Stimulated activated CD4-positive, alpha-beta T cell treated with anti-CD3 and anti-CD28 coated beads, Interleukin-1b, Interleukin-23, amount 100 ng/mL, for 48 hours (primary cell): ENCODE results near the gene ZNF408.
"Not testable (repeated sequence)": the region's sequence is repeated elsewhere in the genome, so short reads cannot be mapped to it uniquely, and the experiment has no call there.

Experiments
- DNase-seq: peaks from one replicate; pipeline ENCODE4 v3.0.0-alpha.2; 2020

ZNF408 gene

DNA sequence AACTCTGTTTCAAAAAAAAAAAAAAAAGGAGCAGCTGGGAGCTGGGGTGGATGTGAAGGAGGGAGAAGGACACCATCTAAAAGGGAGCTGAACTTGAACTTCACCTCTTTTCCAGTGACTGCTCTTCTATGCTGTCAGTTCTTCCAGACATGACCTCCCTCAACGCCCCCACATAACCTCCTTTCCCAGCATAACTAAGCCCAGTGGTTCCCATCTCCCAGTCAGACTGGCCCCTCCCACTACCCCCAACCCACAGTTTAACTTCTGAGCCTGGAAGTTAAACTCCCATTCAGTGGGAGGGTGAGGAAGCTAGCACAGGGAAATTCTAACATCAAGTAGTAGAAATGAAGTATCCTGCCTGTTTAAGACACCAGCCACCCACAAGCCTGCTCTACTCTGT, 2.2 kb upstream of the ZNF408 start:
- no peak for DNase-seq

DNA sequence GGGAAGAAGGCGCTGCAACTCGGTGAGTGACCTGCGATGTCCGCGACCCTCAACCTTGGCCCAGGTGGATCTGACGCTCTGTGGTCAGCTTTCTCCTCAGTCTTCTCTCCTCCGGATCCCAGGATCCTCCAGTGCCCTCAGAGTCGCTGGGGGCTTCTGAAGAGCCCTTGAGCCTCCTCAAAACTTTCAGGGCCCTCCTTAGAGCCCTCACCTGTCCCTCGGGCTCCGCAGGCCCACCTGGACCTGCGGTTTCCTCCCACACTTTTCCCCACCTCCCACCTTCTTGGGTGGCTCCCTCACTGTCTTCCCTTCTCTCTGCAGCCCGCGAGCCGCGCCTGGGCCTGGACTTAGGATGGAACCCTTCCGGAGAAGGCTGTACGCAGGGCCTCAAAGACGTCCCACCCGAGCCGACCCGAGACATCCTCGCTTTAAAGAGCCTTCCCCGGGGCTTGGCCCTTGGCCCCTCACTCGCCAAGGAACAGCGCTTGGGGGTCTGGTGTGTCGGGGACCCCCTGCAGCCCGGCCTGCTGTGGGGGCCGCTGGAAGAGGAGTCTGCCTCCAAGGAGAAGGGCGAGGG, 335 bp downstream of the ZNF408 start:
- no peak for DNase-seq

DNA sequence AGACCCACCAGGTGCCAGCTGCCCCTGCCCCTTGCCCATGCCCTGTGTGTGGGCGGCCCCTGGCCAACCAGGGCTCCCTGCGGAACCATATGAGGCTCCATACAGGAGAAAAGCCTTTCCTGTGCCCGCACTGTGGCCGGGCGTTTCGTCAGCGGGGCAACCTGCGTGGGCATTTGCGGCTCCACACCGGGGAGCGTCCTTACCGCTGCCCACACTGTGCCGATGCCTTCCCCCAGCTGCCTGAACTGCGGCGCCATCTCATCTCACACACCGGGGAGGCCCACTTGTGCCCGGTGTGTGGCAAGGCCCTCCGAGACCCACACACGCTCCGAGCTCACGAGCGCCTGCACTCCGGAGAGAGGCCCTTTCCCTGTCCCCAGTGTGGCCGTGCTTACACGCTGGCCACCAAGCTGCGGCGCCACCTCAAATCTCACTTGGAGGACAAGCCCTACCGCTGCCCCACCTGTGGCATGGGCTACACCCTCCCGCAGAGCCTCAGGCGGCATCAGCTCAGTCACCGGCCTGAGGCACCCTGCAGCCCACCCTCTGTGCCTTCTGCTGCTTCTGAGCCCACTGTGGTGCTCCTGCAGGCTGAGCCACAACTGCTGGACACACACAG, 4.3 kb downstream of the ZNF408 start:
- DNase-seq: no peak

DNA sequence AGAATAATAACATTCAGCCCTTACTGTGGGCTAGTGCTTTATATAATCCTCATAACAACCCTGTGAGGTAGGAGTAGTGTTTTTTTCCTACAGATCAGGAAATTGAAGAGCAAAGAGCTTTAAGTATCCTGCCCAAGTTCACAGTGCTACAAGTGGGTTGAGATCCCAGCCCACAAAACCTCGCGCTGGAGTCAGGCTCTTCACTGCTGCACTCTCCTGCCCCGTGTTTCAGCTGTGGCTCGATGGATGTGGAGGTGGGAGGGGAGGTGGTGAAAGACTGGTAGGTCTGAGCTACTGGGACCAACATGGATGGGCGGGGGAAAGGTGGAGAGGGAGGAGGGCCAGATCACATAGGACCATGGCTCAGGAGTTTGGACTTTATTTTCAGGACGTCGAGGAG, 6.1 kb downstream of the ZNF408 start:
- DNase-seq: no peak

DNA sequence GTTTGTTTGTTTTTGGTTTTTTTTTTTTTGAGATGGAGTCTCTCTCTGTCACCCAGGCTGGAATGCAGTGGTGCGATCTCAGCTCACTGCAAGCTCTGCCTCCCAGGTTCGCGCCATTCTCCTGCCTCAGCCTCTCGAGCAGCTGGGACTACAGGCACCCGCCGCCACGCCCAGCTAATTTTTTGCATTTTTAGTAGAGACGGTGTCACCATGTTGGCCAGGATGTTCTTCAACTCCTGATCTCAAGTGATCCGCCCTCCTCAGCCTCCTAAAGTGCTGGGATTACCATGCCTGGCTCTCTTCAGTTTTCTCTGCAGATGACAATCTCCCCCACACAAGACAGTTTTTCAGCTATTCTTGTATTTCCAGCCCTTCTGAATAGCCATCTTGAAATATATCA, 8.5 kb downstream of the ZNF408 start:
- DNase-seq: not testable (repeated sequence)

DNA sequence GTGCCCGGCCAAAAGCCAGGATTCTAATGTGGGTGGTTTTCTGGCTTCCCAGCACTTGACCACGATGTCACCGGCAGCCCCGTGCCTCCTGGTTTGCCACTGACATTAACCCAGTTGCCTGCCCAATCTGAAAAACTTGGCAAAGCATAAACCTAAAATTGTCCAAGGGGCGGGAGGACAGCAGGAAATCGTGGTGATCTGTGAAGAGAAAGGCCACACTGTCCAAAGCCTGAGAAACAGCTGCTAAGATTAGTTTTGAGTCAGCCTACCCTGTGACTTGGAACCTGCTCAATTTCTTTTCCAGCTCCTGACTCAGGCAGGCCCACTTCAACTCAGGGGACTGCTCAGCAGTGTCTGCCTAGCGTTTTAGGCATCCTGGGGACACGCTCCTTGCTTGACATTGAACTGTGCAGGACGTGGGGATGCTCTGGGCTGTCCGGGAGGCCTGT, 10.0 kb downstream of the ZNF408 start:
- no peak for DNase-seq

DNA sequence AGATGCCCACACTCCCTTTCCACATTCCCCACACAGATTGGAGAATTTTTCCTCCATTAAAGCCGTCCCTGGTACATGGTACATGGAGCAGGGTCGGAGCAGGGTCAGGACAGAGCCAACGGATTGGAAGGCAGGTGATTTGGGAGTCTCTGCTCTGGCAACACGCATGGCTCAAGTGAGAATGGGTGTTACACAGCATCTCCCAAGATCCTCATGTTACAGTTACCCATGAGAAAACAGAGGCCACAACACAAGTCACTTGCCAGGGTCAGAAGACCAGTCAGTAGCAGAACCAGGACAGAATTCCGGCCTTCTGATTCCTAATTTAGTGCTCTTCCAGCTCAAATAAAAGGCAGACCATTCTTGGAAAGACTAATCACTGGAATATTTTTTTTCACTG, 10.5 kb downstream of the ZNF408 start:
- DNase-seq: no peak

DNA sequence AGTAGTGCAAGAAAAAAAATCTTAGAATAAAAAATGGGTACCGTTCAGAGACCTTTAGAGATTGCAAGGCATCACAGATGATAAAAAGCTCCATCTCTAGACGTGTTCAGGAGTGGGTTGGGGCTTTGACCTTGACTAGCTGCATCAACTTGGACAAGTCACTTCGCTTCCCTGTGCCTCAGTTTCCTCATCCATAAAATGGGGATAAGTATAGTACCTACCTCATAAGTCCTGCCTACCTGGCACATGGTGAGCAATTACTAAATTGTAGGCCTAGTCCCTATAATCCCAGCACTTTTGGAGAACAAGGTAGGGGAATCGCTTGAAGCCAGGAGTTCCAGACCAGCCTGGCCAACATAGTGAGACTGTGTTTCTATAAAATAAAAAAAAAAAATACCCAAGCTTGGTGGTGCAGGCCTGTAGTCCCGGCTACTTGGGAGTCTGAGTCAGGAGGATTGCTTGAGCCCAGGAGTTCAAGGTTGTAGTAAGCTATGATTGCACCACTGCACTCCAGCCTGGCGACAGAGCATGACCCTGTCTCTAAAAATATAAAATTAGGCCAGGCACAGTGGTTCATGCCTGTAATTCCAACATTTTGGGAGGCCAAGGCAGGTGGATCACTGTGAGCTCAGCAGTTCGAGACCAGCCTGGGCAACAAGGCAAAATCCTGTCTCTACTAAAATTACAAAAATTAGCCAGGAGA, 12.2 kb downstream of the ZNF408 start:
- no peak for DNase-seq

DNA sequence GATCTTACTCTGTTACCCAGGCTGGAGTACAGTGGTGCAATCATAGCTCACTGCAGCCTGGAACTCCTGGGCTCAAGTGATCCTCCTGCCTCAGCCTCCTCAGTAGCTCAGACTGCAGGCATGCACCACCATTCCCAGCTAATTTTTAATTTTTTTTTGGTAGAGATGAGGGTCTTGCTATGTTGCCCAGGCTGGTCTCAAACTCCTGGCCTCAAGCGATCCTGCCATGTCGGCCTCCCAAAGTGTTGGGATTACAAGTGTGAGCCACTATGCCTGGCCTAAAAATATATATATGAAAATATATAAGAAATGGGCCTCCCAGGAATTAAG, 17.0 kb downstream of the ZNF408 start:
- not testable (repeated sequence) for DNase-seq

DNA sequence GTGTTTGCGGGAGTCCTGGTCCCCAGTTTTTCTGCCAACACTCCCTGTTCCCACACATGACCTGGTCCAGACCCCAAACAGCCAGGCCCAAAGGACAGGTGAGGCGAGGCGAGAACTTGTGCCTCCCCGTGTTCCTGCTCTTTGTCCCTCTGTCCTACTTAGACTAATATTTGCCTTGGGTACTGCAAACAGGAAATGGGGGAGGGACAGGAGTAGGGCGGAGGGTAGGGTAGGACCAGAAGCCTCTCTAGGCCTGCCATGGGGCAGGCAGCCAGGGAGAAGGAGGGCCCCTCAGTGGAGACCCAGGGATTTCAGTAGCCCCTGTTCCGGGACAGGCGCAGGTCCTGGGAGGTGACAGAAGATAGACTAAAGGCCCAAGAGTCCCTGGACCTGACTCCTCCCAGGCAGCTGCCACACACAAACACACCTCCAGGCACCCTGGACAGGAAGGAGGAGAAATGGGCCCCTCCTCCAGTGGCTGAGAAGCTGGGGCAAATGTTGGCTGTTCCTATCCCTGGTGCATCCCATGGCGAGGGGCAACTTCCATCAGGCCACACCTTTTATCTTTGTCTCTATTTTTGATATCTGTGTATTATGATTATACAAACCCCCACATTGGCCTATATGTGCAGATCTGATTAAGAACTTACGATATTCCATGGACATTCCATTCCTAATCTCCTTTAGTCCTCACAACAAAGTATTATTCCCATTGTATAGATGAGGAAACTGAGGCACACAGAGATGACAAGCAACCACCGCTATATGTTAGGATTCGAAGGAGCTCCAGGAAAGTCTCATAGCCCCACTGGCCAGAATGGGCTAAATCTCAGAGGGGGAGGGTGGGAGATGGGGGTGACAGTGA, 17.6 kb downstream of the ZNF408 start:
- no peak for DNase-seq

DNA sequence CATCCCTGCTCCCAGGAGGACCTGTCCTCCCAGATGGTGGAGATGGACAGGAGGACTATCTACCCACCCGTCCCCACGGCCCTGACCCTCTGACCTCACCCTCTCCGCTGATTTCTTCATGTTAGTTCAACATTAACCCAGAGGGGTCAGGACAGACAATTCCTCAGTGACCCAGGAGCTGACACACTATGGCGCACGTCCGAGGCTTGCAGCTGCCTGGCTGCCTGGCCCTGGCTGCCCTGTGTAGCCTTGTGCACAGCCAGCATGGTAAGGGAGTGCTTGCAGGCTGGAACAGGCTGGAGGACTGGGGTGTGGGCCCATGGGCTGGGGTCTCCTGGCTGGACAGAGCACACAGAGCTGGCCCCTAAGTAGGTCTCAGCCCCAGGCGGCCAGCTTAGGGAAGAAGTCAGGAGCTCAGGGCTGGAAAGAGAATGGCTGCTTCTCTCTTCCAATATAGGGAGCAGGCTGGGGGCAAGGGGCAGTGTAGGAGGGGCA, 18.3 kb downstream of the ZNF408 start, which contains the start of gene F2:
Gene F2 (plus strand): TSS at position 166 of the 495 bp plus-strand sequence. CDS start 23 bp downstream, at position 189.
- no peak for DNase-seq

DNA sequence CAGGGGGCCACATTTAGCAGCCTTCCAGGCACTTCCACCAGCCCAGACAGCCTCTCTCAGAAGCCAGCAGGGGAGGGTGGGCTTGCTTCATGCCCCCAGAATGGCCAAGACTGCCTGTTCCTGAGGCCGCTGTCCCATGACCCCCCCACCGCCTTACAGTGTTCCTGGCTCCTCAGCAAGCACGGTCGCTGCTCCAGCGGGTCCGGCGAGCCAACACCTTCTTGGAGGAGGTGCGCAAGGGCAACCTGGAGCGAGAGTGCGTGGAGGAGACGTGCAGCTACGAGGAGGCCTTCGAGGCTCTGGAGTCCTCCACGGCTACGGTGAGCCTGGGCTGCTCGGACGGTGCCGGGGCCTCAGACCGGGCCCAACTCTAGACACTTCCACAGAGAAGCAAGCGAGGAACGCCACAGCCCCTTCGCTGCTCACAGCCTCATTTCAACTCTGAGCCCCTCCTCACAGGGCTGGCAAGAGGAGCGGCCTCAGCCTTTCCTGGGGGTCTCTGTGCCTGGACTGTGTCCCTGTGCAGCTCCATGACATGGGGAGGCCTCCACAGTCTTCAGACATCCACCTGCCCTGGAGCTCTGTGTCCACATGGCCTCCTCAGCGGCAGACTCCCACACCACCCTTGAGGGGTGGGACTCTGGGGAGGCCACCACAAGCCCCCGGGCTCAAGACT, 18.9 kb downstream of the ZNF408 start:
- no peak for DNase-seq

DNA sequence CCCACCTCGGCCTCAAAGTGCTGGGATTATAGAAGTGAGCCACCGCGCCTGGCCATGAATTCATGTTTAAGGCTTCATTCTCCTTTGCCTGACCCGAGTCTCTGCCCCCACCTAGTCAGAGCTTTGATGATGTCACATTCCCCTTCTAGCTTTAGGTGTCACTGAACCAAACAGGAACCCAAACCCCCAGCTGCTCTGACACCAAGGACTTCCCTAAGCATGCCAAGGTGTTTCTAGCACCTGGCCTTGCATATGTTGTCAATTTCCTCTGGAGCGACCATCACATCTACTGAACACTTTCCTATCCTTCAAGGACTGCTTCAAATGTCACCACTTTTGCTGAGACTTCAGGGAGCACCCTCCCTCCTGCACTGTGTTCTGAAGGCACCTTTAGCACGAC, 20.5 kb downstream of the ZNF408 start:
- no peak for DNase-seq

DNA sequence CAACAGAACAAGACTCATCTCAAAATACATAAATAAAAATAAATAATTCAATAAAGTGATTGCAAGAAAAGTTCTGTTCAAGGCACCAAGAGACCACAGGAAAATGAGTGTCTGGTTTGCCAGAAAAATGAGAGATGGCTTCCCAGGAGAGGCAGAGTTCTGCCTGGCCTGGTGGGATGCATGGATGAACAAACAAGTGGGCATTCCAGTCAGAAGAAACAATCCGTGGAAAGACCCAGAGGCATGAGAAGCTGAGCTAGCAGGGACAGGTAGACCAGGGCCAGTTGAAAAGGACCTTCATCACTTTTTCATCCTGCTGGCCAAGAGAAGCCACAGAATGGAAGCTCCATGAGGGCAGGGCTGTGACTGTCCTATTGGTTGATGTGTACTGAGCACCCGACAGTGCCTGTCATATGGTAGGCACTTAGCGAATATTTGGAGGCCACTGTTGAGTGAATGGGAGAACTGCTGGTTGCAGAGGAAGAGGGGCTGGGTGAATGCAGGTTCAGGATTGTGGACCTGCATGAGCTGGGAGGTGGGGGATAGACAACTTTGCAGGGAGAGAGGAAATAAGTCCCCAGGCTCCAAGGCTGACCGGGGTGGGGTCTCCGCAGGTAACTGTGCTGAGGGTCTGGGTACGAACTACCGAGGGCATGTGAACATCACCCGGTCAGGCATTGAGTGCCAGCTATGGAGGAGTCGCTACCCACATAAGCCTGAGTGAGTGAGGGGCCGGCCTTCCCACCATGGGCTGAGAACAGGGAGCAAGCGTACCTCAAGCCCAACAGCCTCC, 21.9 kb downstream of the ZNF408 start:
- DNase-seq: no peak

DNA sequence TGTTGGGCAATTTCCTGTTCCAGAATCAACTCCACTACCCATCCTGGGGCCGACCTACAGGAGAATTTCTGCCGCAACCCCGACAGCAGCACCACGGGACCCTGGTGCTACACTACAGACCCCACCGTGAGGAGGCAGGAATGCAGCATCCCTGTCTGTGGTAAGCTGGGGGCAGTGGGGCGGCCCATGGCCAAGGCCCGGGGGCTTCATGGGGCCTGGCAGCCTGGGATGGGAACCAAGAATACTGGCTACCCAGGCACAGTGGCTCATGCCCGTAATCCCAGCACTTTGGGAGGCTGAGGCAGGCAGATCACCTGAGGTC, 22.5 kb downstream of the ZNF408 start:
- DNase-seq: no peak

DNA sequence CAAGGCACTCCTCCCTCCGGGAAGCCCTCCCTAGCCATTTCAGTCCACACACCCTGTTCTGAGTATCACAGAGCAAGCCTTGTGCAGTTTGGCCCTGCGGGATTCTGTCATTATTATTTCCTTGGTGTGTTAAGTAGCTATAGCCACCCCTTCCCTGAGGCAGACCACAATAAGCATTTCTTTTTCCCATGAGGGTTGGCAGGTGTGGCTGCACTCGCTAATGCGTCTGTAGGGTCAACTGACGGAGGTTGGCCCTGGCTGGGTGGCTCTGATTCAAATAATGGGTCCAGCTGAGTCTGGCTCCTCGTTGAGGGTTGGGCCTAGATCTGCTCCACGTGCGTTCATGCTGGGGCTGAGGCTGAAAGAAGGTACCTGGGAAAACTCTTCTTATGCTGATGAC, 23.3 kb downstream of the ZNF408 start:
- DNase-seq: no peak

DNA sequence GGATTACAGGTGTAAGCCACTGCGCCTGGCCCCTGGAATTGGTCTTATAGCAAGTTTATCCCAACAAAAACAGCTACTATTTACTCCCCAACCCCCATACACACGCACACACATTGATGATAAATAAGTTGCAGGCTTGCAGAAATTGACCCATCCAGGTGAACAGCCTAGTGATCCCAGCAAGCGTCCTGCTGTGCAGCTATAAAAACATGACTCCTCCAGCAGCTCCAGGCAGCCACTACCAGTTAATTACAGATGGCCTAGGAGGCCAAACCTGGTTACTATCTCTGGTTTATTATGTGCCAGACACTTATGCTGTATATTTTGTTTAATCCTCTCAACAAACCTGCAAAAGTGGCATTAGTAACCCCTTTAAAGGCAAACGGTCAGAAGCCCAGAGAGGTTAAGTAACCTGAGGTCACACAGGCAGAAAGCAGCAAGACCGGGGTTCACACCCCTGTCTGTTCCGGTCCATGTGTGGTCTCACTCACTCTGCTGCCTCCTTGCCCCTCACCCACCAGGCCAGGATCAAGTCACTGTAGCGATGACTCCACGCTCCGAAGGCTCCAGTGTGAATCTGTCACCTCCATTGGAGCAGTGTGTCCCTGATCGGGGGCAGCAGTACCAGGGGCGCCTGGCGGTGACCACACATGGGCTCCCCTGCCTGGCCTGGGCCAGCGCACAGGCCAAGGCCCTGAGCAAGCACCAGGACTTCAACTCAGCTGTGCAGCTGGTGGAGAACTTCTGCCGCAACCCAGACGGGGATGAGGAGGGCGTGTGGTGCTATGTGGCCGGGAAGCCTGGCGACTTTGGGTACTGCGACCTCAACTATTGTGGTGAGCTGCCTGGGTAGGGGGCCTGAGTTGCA, 24.7 kb downstream of the ZNF408 start:
- no peak for DNase-seq

DNA sequence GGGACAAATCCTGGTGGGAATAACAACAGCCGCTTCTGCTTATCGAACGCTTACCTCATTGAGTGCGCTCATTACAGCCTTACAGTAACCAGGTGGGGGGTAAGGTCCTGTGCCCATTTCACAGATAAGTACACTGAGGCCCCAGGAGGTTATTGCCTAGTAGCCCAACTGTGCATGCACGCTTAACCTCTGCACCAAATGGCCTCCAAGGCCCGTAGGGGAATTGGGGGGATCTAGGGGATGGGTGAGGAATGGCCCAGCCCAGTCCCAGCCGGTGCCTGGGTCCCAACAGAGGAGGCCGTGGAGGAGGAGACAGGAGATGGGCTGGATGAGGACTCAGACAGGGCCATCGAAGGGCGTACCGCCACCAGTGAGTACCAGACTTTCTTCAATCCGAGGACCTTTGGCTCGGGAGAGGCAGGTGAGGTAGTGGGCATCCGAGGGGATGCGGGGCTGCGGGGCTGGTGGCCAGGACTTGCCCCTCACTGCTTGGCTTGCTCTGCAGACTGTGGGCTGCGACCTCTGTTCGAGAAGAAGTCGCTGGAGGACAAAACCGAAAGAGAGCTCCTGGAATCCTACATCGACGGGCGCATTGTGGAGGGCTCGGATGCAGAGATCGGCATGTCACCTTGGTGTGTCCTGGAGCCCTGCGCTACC, 25.5 kb downstream of the ZNF408 start:
- DNase-seq: no peak

DNA sequence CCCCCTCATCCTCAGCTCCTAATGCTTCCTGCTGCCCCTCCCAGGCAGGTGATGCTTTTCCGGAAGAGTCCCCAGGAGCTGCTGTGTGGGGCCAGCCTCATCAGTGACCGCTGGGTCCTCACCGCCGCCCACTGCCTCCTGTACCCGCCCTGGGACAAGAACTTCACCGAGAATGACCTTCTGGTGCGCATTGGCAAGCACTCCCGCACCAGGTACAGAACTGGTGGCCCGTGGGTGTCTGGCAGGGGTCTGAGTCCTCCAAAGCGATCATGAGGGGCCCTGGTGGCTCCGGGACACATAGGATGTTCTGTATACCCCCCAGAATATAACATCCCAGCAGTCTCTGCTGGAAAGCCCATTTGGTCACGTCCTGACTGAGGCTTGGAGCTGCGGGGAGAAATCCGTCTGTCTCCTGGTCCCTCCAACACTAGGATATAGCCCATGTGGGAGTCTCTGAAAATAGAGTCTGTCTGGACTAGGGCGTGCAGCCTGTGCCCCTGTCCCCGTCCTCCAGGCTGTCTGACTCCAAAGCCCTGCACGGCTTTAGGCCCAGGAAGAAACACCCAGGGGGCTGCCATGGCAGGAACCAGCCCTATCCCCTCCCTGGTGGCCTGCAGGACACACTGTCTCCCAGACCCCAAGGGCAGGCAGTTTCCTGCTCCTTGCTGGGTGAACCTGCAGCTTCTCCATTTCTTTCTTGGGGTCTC, 27.3 kb downstream of the ZNF408 start:
- no peak for DNase-seq

DNA sequence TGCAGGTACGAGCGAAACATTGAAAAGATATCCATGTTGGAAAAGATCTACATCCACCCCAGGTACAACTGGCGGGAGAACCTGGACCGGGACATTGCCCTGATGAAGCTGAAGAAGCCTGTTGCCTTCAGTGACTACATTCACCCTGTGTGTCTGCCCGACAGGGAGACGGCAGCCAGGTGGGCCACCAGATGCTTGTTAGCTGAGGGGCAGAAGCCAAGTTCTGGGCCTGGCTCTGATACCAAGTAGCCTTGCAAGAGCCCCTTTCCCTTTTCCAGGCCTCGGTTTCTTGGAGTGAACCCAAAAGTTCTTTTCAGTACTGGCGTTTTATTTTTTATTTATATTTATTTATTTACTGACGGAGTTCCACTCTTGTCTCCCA, 27.8 kb downstream of the ZNF408 start:
- no peak for DNase-seq
